Ovary (tissue), 9 donors: ENCODE data around the gene ALDOA. TPM values are rescaled to one million over a fixed set of nuclear protein-coding genes. Genes with fewer than 3 reads are reported as not detected.
"Not testable (repeated sequence)": the region's sequence is repeated elsewhere in the genome, so short reads cannot be mapped to it uniquely, and the experiment has no call there.

Experiments
- DNase-seq, 5 donors: peaks; one replicate each; pipeline ENCODE4 v3.0.0-alpha.2; 2019 to 2020
- H3K27ac ChIP-seq, 2 donors: fragments of 200-600 bp; one replicate each; pipeline versions ENCODE4 v1.5.1 to v1.8.0; 2019 to 2022
- H3K27me3 ChIP-seq: fragments of 200-600 bp; one replicate; pipeline ENCODE4 v1.8.0; 2022
- H3K36me3 ChIP-seq: fragments of 200-600 bp; sonication (generic); one replicate; pipeline ENCODE4 v1.5.1; 2019
- H3K4me1 ChIP-seq: one replicate; pipeline ENCODE4 v1.8.1; 2013; ENCODE audit warnings: mild to moderate bottlenecking, moderate library complexity; ENCODE audit not compliant: insufficient read depth
- H3K4me3 ChIP-seq: fragments of 200-600 bp; sonication (generic); one replicate; pipeline ENCODE4 v1.5.1; 2017
- H3K9me3 ChIP-seq, 2 donors: fragments of 200-600 bp in 1 of 2; sonication (generic) in 1 of 2; one replicate each; pipeline versions ENCODE4 v1.5.1 to v1.8.1; 2013 to 2019; ENCODE audit warnings: mild to moderate bottlenecking in 1 of 2, moderate library complexity in 1 of 2
- CTCF ChIP-seq, 3 donors: fragments of 450-650 bp in 2 of 3; fragments of 200-600 bp in 1 of 3; IDR thresholded peaks; one replicate each; pipeline versions ENCODE4 v1.5.1 to v1.8.0; 2016 to 2022; ENCODE audit warnings: antibody characterized with exemption in 3 of 3, mild to moderate bottlenecking in 1 of 3
- EP300 ChIP-seq: sonication (generic); formaldehyde crosslinking; IDR thresholded peaks from one replicate; pipeline ENCODE4 v1.6.1; 2017; ENCODE audit warnings: antibody characterized with exemption
- POLR2A ChIP-seq: fragments of 450-650 bp; IDR thresholded peaks from one replicate; pipeline ENCODE4 v1.6.1; 2017; ENCODE audit warnings: antibody characterized with exemption, mild to moderate bottlenecking, moderate library complexity
- WGBS, 3 donors: extraction: QIAGEN DNeasy Blood & Tissue Kit in 1 of 3; methylation state at CpG; one replicate each; pipeline versions ENCODE4 v1.1.5 to v1.1.7; 2013 to 2017; 5-methylcytosine and 5-hydroxymethylcytosine counted together
- intact Hi-C, 4 donors: fragments of 100-400 bp; cut with DNase I; formaldehyde crosslinking; loops; one replicate each; pipeline versions ENCODE4 v1.11.0 to v1.15.1; 2022 to 2023
- polyA plus RNA-seq, 2 donors: library from polyadenylated mRNA; stranded (reverse); fragments of 200-250 nt in 1 of 2; fragments of 350-450 nt in 1 of 2; fragmentation: Illumina TruSeq in 1 of 2; extraction: RNeasy Lipid Tissue Mini Kit (QIAGEN cat#74804) in 1 of 2; gene quantifications; one replicate each; pipeline ENCODE4 v1.2.3, GENCODE V29; 2013 to 2014
- total RNA-seq, 7 donors: library from RNA; depleted of rRNA in 2 of 7; stranded (reverse); fragments of >200 nt in 2 of 7; fragmentation: NEBNext Ultra II Directional in 3 of 7; extraction: Animal tissue kit (Norgen Biotek cat#: 25700) in 3 of 7; gene quantifications; one replicate each; pipeline versions ENCODE4 v1.1.0 to v1.2.4, GENCODE V29; 2016 to 2023
- donor health status: DM: no; HTN: no; CAD: no; lungs with moderate emphysema.
- donor health status: DM: no; HTN: no; CAD: no.
- donor health status: Bipolar disorder and iron deficiency.
- donor health status: DM: yes; HTN: yes; CAD: no.
- donor health status: DM: no; HTN: no; CAD: no.
- donor health status: DM: yes; HTN: yes; CAD: no.

ALDOA gene
- total and polyA plus RNA-seq, 9 donors = 252 to 1,259 (median 835) TPM

- no peaks in the 10 kb centered on the region for H3K36me3 ChIP-seq
- WGBS, 3 donors = 18 to 23% (median 22%) methylated on average over 12 of the region's 12 CpGs
- DNase-seq = peak in 4 of 5 donors; percentile 36 to 51 (median 47)
Observed at GRCh38 chr16:30032083-30032819, 33.3 kb upstream of the ALDOA start.

GRCh38 chr16:30033270-30033669 is 32.3 kb upstream of the ALDOA start:
- H3K9me3 ChIP-seq = no peaks in the 10 kb centered on the region
- intact Hi-C loops = loop anchor here in 1 of 4 donors (10.0 kb wide), 1 partner anchor 338 kb away; no protein-coding TSS in a partner anchor
- H3K36me3 ChIP-seq = no peaks in the 10 kb centered on the region
- no peak overlapping the region for H3K4me3 ChIP-seq
- no peaks in the 10 kb centered on the region for H3K4me1 ChIP-seq
- peaks cover 3% of the 10 kb centered on the region for H3K27me3 ChIP-seq
- H3K27ac ChIP-seq = no peak overlapping the region
- DNase-seq = no peak
- 42 to 65% (median 45%) methylated on average over 7 of the region's 7 CpGs for WGBS, 3 donors
- TF ChIP-seq CTCF (IDR thresholded peaks at IDR 0.05) (no peak), EP300 (no peak)

More at GRCh38 chr16:30032083-30032819, 33.3 kb upstream of the ALDOA start:
- H3K27me3 ChIP-seq = peaks cover 3% of the 10 kb centered on the region
- TF ChIP-seq CTCF (IDR thresholded peaks at IDR 0.05) (peak; percentile 46 to 50 (median 47)), POLR2A (no peak), EP300 (no peak)
- intact Hi-C loops = loop anchor here in 1 of 4 donors (10.0 kb wide), 1 partner anchor 337 kb away; no protein-coding TSS in a partner anchor
- no peak overlapping the region for H3K27ac ChIP-seq
- no peaks in the 10 kb centered on the region for H3K9me3 ChIP-seq
- no peak overlapping the region for H3K4me3 ChIP-seq
- no peaks in the 10 kb centered on the region for H3K4me1 ChIP-seq

GRCh38 chr16:30040221-30040620 is 25.3 kb upstream of the ALDOA start:
- H3K9me3 ChIP-seq = no peaks in the 10 kb centered on the region
- intact Hi-C loops = no loop called here
- H3K4me3 ChIP-seq = no peak overlapping the region
- H3K27me3 ChIP-seq = no peaks in the 10 kb centered on the region
- no peak overlapping the region for H3K27ac ChIP-seq
- TF ChIP-seq EP300 = no peak
- H3K36me3 ChIP-seq = no peaks in the 10 kb centered on the region
- no peak for DNase-seq
- no peaks in the 10 kb centered on the region for H3K4me1 ChIP-seq
- WGBS, 3 donors = 66 to 76% (median 74%) methylated on average over 5 of the region's 5 CpGs

GRCh38 chr16:30040690-30041089 is 24.9 kb upstream of the ALDOA start:
- H3K36me3 ChIP-seq, H3K4me1 ChIP-seq, H3K9me3 ChIP-seq, intact Hi-C loops, DNase-seq, H3K27ac ChIP-seq, H3K4me3 ChIP-seq, H3K27me3 ChIP-seq: not testable (repeated sequence)
- WGBS, 3 donors = 70 to 75% (median 72%) methylated on average over 5 of the region's 5 CpGs

GRCh38 chr16:30041841-30042240 is 23.7 kb upstream of the ALDOA start:
- TF ChIP-seq CTCF (IDR thresholded peaks at IDR 0.05) = peak; percentile 16 to 44 (median 35)
- no peak for TF ChIP-seq EP300
- no peak for DNase-seq
- Histone ChIP-seq H3K36me3 (no peaks in the 10 kb centered on the region), H3K27me3 (no peaks in the 10 kb centered on the region), H3K4me3 (no peak overlapping the region), H3K4me1 (no peaks in the 10 kb centered on the region), H3K9me3 (no peaks in the 10 kb centered on the region), H3K27ac (no peak overlapping the region)
- intact Hi-C loops = no loop called here
- WGBS, 3 donors = 6 to 19% (median 12%) methylated on average over 5 of the region's 5 CpGs
